HG03460 (cell line): Measurements from ENCODE around the gene SRBD1.

Source experiments
- ATAC-seq: cut with Tn5 transposase; IDR thresholded peaks from one replicate; pipeline ENCODE4 v1.9.1; 2021; ENCODE audit not compliant: unreplicated experiment

The SRBD1 gene

DNA sequence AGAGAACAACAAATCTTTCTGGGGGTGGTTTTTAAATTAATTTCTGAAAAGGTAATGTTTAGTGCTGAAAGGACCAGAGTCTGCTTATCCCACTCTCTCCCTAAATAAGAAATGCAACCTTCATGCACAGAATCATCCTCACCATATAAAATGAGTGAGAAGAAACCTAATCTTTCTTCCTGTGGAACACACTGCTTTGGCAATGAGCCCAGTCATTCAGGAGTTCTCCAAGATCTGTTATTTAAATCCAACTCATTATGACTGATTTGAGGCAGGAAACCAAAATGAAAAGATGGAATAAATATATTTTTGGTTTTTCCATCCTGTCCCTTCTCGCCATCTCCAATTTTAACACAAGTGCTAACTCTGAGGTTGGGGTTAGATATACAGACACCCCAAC is 228.3 kb downstream of the SRBD1 start:
- ATAC-seq, result no peak

- no peak for ATAC-seq
Measured at GRCh38 chr2:45380131-45380836, 230.8 kb downstream of the SRBD1 start.

- no peak for ATAC-seq
Measured at GRCh38 chr2:45379399-45380087, 231.5 kb downstream of the SRBD1 start.

DNA sequence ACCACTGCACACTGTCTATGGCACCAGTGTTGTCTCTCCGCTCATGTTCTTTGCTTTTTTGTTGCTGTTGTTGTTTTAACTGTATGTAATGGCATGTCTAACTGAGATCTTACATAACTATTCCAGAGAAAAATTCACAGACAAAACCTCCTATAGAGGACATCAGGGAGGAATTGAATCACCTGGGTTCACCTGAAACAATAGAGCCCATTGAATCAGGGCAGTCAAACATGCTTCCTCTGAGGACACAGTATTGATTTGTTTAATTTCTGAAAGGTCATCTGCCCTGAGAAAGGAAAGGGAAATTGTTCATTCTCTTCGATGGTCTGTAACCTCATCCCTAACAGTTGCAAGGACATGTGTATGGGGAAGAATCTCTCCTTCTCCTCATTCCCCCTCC is 237.5 kb downstream of the SRBD1 start:
- ATAC-seq, result no peak

GRCh38 chr2:45370369-45370768 is 240.7 kb downstream of the SRBD1 start:
- ATAC-seq, result no peak

DNA sequence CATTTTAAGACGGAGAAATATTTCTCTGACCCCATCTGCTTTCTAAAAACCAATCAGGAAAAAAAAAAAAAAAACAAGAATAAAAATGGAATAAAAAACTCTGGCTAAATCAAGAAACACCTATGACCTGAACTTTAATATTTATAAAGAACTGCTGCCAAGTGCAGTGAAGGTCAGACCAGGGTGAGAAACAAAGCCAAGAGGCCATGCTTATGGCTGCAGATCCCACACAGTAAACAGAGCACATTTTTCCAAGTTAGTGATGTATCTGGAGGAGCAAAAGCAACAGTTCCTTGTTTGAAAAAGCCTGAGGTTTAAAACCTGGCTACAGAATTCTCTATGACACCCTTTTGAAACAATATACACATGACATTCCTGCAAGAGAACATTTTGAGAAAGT is 242.3 kb downstream of the SRBD1 start:
- ATAC-seq, result no peak

- ATAC-seq, result no peak
Measured at GRCh38 chr2:45361666-45362065, 249.4 kb downstream of the SRBD1 start.

DNA sequence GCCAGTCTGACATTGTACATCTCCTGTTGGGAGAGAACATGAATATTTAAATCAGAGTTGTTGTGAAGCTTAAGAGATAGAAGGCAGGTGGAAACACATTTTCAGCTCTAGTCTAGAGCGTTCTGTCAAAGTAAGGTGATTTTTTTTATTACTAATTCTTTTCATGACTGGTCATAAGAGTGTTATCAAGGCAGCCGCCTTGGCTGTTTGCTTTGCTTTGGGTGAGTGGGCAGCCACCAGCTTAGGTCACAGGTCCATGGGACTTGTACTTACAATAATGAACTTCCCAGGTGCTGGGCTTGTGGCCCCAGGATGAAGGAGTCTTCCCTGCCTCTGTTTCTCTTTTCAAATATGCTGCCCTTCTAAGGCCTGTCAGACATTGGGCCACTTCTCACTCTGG is 256.3 kb downstream of the SRBD1 start:
- no peak for ATAC-seq

DNA sequence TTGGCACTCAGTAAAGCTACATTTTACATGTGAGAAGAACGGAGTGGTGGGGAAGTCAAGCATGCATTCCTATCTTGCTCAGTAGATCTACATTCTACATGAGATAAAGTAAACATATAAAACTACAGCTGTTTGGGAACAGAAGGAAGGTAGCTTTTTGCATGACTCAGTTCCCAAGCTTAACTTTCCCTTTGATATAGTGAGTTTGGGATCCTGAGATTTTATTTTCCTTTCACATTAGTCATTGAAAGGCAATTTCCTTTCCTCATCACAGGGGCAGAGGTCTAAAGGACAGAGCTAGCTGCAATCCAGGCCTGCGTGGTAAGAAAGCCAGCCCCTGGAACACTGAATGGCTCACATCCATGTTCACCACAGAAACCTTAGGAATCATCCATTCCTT is 257.2 kb downstream of the SRBD1 start:
- ATAC-seq, result no peak

GRCh38 chr2:45352506-45352905 is 258.6 kb downstream of the SRBD1 start:
- no peak for ATAC-seq

DNA sequence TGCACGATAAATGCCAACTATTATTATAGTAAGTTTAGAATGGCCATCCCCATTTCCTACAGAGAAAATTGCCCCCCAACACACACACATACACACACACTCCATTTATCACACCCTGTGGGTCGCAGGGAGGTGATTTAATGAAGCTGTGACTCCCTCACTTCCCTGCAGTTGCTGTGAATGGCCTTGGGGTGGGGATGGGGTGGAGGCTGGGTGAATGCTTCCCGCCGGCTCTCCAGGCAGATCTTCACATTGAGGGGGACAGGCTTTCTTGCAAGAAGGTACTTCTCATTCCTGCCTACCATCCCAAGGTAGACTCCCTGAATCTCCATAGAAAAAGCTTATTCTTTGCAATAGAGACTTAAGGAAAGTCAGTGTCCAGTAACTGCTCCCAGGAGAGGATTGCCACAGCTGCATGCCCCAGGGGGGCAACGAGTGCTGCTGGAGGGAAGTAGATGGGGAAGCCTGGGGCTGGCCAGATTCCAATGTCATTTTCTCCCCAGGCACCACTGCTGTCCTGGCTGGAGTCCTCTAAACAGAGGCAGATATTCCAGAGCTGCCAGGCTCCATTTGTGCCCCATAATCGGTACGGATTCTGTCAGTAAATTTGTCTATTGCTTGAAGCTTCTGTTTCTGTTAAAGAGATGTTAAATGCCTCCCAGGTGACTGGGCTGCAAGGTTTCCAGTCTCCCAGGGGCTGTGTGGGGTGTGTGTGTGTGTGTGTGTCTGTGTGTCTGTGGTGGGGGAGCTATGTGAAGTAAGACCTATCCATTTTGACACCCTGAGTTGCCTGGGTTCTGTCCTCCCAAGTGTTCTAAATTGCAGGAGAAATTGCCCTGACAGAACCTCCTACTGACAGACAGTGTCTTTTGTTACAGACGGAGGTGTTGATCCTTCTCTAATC is 265.5 kb downstream of the SRBD1 start:
- ATAC-seq, result no peak

DNA sequence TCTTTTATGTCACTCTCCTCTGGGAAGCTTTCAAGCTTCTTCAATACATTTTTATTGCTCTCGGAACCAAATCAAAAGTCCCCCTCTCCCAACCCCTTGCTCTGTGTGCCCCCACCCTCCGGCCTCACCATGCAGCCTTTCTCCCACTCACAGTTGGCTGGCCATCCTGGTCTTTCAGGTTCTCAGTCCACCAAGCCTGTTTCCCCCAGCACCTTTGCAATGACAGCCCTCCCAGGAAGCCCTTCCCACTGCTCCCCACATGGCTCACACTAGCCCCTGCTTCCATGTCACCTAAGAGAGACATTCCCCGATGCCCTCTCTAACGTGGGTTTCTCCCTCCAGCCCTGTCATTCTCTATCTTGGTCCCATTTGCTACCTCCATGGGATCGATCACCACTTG is 266.6 kb downstream of the SRBD1 start:
- ATAC-seq, result no peak

GRCh38 chr2:45344071-45344470 is 267.0 kb downstream of the SRBD1 start:
- ATAC-seq, result no peak

DNA sequence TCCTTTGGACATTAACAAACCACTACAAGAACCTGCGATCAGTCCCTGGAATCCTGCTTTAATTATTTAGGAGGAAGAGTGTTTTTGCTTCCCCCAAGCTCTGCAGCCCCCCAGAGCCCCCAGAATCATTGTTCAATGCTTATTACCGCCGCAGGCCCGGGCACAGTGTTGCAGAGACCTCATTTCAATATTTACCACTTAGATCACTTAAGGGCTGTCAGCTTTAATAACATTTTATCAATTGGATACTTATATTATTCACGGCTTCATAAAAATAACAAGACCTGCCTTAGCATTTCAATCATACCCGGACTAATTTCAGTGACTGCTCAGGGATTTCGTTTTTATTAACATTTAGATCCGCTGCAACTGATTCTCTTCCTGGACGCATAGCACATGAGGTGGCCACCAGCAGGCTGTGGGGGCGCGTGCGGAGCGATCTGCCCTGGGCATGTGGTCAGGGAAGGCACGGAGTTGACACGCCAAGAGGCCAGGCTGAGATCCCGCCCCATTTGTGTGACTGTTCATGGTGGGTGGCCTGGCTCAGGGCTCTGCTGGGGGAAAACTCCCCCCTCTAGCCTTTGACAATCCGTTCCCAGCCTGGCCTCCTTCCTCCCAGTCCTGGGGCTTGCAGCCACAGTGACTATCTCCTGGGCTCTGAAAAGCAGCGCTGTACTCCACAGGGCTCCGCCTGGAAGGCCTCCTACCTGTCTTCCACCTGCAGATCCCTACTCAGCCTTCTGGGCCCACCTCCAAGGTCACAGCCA is 267.6 kb downstream of the SRBD1 start:
- ATAC-seq, result no peak

DNA sequence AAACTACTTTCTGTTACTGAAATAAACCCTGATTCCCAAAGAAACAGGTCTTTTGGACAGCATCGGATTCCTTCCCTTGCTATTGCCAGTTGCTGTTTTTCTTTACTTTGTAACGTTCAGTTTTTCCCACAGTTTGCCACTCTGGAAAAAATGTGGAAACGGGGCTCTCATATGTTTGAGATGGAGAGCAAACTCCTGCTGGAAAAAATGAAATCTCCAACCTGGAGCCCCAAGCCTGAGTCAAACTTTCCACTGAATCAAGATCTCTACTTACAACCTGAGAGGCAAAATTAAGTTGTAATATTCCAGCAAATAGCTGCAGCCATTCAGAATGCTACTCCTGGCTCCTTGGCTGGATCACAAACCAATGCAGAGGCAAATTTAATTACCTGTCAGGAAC is 270.7 kb downstream of the SRBD1 start:
- no peak for ATAC-seq

DNA sequence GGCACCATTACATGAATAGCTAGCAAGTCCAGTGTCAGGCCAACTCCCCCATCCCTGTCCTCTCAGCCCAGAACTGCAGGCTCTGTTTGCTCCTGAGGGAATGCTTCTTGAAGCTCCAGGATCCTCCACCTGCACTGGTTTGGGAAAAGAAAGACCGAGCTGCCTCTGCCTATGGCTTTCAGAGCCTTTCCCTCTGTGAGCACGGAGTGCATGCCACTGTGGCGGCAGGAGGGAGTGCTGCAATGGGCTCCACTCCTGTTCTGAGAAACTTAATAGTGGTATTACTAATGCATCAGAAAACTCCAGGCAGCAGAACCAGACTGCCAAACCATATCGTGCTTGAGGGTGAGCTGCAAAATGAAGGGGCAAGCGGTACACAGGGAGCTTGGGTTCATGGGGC is 271.8 kb downstream of the SRBD1 start:
- no peak for ATAC-seq
